Epidermal melanocyte (primary cell): ENCODE data around the gene HEPN1.
A peak's percentile ranks its signal among the peaks of the same experiment; 100 is the strongest.

Experiments
- DNase-seq: peaks from one replicate; pipeline ENCODE4 v3.0.0; 2011; ENCODE audit warnings: low spot score; ENCODE audit not compliant: insufficient read length

Gene HEPN1

GRCh38 chr11:124899383-124900145 is 19.5 kb upstream of the HEPN1 start:
- no peak for DNase-seq

GRCh38 chr11:124900464-124900863 is 18.6 kb upstream of the HEPN1 start:
- DNase-seq = peak; percentile 52

- DNase-seq = no peak
These were observed 16.4 kb upstream of the HEPN1 start for GRCh38 chr11:124902616-124903015.

DNA sequence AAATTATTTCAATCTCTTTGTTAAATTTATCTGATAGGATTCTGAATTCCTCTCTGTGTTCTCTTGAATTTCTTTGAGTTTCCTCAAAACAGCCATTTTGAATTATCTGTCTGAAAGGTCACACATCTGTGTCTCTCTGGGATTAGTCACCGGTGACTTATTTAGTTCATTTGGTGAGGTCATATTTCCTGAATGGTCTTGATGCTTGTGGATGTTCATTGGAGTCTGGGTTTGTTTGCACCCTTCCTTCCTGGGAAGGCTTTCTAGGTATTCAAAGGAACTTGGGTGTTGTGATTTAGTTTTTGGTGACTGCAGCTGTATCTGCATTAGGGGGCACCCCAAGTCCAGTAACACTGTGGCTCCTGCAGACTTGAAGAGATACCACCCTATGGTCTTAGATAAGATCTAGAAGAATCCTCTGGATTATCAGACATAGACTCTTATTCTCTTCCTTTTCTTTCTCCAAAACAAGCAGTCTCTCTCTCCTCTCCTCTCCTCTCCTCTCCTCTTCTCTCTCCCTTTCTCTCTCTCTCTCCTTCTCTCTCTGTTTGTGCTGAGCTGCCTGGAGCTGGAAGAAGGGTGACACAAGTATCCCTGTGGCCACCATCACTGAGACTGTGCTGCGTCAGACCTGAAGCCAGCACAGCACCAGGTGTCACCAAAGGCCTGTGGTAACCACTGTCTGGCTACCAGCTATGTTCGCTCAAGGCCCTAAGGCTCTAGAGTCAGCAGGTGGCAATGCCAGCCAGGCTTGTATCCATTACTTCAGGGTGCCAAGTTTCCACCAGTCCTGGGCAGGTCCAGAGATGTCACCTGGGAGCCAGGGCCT is 3.3 kb upstream of the HEPN1 start:
- DNase-seq = no peak

DNA sequence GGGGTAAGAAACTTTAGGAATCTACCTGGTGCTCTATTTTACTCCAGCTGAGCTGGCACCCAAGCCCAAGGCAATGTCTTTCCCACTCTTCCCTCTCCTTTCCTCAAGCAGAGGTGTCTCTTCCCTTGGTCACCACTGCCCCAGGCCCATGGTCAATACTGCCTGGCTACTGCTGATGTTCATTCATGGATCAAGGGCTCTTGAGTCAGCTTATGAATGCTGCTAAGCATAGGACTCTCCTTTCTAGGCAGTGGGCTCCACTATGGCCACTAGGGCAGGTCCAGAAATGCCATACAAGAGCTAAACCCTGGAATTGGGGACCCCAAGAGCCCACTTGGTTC is 2.7 kb upstream of the HEPN1 start:
- no peak for DNase-seq

DNA sequence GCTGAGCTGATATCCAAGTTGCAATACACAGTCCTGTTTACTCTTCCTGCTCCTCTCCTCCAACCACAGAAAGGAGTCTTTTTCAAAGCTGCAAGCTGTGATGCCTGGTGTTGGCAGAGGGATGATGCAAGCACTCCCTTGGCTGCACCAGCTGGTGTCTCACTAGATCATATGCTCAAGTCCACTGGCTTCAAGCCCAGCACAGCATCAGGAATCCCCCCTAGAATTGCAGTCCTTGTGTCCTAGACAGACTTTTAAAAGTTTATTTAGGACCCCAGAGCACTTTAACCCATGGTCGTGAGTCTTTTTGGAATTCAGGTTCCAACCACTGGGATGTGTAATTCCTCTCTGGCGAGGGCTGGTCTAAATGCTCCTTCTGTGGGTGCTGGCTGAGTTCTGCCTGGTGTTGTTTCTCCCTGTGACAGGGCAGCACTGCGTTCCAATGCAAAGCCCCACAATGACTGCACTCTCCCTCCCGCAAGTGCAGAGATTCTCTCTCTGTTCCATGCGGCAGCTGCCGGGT is 1.9 kb upstream of the HEPN1 start:
- no peak for DNase-seq

- DNase-seq = no peak
These were observed 848 bp downstream of the HEPN1 start for GRCh38 chr11:124919898-124920297.

DNA sequence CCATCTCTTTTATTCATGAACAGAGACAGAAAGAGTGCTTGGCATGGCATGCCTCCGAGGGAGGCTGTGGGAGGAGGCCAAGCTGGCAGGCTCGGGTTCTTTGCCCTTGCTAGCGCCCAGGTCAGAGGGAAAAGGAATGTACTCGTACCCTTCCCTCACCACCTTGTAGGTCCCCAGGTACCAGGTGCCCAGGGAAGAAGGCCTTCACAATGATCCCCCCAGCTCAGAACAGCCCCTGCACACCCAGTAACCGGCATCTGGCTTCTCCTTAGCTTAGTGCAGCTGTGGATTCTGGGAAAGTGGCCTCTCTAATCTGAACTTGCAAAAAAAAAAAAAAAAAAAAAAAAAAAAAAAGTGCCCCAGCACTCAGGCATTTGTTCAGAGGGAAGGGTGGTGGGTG is 1.3 kb downstream of the HEPN1 start:
- DNase-seq = no peak

DNA sequence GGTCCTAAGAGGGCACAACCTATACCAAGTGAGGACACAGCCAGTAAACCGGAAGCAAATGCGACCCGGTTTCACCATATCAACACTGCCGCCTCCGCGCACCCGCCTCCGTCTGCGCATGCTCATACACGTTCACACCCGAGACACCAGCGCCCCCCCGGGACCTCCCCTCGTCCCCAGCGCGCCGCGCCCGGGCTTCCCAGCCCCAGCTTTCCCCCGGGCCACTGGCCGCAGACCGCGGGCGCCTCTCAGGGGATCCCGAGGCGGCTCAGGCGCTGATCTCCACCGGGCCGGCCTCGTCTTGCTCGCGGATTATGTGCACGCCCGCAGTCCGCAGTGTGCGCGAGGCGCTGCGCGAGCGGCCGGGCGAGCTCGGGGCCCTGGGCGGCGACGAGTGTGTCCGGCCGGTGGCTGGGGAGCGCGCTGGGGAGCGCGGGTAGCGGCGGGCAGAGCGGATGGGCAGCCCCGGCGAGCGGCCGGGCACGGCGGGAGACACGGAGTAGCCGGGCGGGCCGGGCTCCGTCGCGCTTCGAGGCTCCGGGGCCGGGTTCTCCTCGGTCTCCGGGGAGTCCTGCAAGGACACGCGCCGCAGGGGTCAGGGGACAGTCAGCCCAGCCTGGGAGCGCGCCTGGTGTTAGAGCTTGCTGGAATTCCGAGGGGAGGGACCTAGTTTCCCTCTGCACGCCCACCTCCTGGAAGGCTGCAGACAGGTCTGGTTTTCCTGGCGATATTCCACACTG is 2.0 kb downstream of the HEPN1 start:
- peak; percentile 43 for DNase-seq

- no peak for DNase-seq
These were observed 3.8 kb downstream of the HEPN1 start for GRCh38 chr11:124922831-124923230.

- no peak for DNase-seq
These were observed 4.2 kb downstream of the HEPN1 start for GRCh38 chr11:124923296-124923695.

DNA sequence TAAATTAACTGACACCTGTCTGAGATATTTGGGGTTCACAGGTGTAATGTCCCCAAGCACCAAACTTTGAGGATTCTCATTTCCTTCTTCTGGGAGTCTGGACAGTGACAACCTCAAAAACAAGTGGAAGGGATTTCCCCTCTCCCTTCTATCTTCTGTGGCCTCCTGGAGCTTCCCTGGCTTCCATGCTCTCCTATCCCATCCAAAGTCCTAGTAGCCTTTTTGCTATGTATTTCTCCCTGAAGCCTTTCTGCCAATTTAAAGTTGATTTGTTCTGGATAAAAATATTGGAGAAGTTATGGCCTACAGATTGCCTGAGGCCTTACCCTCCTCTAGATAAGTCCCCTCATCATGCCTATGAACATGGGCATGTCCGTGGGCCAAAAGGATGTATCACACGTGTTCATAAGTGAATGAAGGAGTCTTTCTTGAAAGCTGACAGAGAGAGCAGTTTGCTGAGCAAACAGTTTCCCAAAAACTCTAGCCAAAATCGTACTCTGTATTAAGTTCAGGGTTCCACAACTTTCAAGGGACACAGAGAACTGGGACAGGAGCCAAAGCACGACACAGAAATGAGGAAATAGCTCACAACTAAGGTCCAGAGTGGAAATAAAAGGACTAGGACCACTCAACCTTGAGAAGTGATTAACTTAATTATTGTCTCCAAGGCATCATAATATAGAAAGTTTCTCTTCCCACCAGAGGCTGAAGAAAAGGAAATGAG is 10.1 kb downstream of the HEPN1 start:
- no peak for DNase-seq

- no peak for DNase-seq
These were observed 11.7 kb downstream of the HEPN1 start for GRCh38 chr11:124930799-124931198.

- DNase-seq = no peak
These were observed 16.0 kb downstream of the HEPN1 start for GRCh38 chr11:124934862-124935547.

- no peak for DNase-seq
These were observed 16.8 kb downstream of the HEPN1 start, which contains the start of gene HEPACAM for GRCh38 chr11:124935548-124936514. HEPACAM (minus strand) TSS chr11:124936047; CDS start chr11:124936006, 41 bp downstream.

DNA sequence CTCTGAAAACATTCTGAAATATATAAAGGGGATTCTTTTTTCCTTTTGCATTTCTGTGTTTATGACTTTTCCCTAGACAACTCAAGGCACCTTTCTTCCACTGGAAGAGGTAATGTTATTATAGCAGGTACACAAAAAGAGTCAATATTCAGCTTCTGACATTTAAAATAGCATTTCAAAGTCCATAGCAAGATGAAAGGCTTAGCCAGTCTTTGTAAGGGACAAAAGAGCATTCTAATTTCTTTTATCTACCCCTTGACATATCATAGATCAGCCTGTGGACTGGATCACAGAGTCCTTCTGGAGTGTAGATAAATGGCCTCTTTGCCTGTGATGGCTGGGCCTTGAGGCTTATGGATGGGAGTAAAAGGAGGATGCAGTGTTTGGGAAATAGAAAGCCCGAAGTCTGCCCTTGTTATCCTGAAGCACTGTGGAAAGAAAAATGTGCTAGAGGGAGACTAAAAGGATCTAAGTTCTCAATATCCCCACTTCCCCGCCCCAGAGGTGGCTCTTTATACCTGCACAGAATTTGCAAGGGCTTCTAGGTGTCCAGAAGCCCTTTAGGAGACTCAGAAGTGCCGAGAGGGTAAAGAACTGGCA is 18.4 kb downstream of the HEPN1 start:
- DNase-seq = no peak

- no peak for DNase-seq
These were observed 19.2 kb downstream of the HEPN1 start for GRCh38 chr11:124938206-124938765.

GRCh38 chr11:124938970-124939369 is 19.9 kb downstream of the HEPN1 start:
- DNase-seq = no peak

DNA sequence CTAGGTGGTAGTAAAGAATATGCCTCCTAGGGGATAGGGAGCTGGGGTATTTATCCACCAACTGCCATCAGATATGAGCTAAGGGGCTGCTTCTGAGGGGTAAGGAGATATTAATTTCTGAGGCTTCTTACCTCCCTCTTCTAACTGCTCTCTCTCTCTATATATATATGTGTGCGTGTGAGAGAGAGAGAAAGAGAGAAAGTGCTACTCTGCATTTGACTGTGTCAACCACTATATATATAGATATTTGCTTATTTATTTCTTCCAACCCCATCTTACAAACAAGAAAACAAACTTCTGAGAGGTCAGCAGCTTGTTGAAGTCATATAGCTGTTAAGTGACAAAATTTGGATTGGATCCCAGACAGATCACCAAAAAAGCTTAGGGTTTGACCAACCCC is 22.7 kb downstream of the HEPN1 start:
- no peak for DNase-seq
